ENCODE measurements around the gene DIP2A.

DNA sequence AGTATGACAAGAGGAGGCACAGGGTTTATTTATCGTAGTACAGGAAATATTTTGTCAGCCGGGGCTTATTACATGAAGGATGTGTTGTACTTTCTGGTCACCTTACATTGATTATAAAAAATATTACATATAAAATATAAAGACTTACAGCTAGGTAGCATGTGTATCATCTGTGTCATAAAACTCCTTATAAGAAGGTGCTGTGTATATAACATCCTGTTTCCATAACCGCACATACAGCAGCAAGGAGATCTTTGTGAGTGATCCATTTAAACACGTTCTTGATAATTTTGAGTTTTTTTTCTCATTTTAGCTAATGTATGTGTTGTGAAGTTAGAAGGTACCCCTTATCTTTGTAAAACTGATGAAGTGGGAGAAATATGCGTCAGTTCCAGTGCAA is 86.1 kb downstream of the DIP2A start:
- TF ChIP-seq TAF1 (IDR thresholded peaks at IDR 0.05; ENCODE audit: borderline replicate concordance, low read depth, low read length) (no peak), POLR2A (IDR thresholded peaks at IDR 0.05; ENCODE audit: low read depth, low read length) (no peak), POLR2AphosphoS5 (IDR thresholded peaks at IDR 0.05; ENCODE audit: low read depth, low read length) (no peak)

Measured in GM12892 (cell line).